ENCODE results near the gene AP3M1.
"Not testable (repeated sequence)": the region's sequence is repeated elsewhere in the genome, so short reads cannot be mapped to it uniquely, and the experiment has no call there.

GRCh38 chr10:74138596-74138995 lies 12.0 kb downstream of the AP3M1 start:
- TF ChIP-seq, protein P1, sequence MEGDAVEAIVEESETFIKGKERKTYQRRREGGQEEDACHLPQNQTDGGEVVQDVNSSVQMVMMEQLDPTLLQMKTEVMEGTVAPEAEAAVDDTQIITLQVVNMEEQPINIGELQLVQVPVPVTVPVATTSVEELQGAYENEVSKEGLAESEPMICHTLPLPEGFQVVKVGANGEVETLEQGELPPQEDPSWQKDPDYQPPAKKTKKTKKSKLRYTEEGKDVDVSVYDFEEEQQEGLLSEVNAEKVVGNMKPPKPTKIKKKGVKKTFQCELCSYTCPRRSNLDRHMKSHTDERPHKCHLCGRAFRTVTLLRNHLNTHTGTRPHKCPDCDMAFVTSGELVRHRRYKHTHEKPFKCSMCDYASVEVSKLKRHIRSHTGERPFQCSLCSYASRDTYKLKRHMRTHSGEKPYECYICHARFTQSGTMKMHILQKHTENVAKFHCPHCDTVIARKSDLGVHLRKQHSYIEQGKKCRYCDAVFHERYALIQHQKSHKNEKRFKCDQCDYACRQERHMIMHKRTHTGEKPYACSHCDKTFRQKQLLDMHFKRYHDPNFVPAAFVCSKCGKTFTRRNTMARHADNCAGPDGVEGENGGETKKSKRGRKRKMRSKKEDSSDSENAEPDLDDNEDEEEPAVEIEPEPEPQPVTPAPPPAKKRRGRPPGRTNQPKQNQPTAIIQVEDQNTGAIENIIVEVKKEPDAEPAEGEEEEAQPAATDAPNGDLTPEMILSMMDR (IDR thresholded peaks at IDR 0.05 in 8 of 11, conservative IDR thresholded peaks at IDR 0.05 in 3 of 11) = not testable (repeated sequence)
- TF ChIP-seq POLR2A (IDR thresholded peaks at IDR 0.05) = not testable (repeated sequence)
